ENCODE data around the gene ABCA7. TPM values are rescaled to one million over a fixed set of nuclear protein-coding genes. Genes with fewer than 3 reads are reported as not detected.

ABCA7 gene
- total and polyA plus RNA-seq, 4 donors, result 3.0 to 60.9 (median 4.8) TPM

GRCh38 chr19:1104311-1105007 is 64.6 kb downstream of the ABCA7 start:
- Histone ChIP-seq H3K4me1 (ENCODE audit: control insufficient read depth in 4 of 4, insufficient read depth in 4 of 4, low read length in 3 of 4) (peaks cover 14 to 41% (median 22%) of the 10 kb centered on the region in 4 donors), H3K27me3 (ENCODE audit: control insufficient read depth in 4 of 4, insufficient read depth in 4 of 4, low read length in 3 of 4) (no peaks in the 10 kb centered on the region), H3K36me3 (ENCODE audit: control insufficient read depth in 4 of 4, insufficient read depth in 3 of 4, low read depth in 1 of 4, low read length in 3 of 4) (peaks cover 2 to 21% (median 13%) of the 10 kb centered on the region in 4 donors), H3K9ac (ENCODE audit: low read depth in 1 of 2, low read length in 2 of 2) (peak overlapping the region; percentile 40 to 56), H3K27ac (ENCODE audit: low read depth in 1 of 2, low read length in 2 of 2) (peak overlapping the region; percentile 97 to 99), H3K4me3 (ENCODE audit: low read depth in 1 of 3, low read length in 3 of 3) (peak overlapping the region; percentile 59 to 93 (median 75)), H3K9me3 (ENCODE audit: control insufficient read depth in 4 of 4, low read length in 3 of 4) (no peaks in the 10 kb centered on the region)
- peak; percentile 73 for DNase-seq (ENCODE audit: low spot score)
- peak in 1 of 2 donors; percentile 71 for TF ChIP-seq EGR1 (IDR thresholded peaks at IDR 0.05; ENCODE audit: low read depth in 2 of 2)
- no peak for TF ChIP-seq ATF3 (IDR thresholded peaks at IDR 0.05)
- TF ChIP-seq YY1 (IDR thresholded peaks at IDR 0.05), result no peak
- no peak for TF ChIP-seq TAF1 (conservative IDR thresholded peaks at IDR 0.05)
- TF ChIP-seq FOXA1 (IDR thresholded peaks at IDR 0.05), result no peak
- under 1% methylated on average over 93 of the region's 93 CpGs for whole genome bisulfite sequencing

- no peaks in the 10 kb centered on the region for H3K9me3 ChIP-seq (ENCODE audit: control insufficient read depth in 4 of 4, low read length in 3 of 4)
- no peaks in the 10 kb centered on the region for H3K27me3 ChIP-seq (ENCODE audit: control insufficient read depth in 4 of 4, insufficient read depth in 4 of 4, low read length in 3 of 4)
- DNase-seq (ENCODE audit: low spot score), result no peak
- peaks cover 12 to 37% (median 22%) of the 10 kb centered on the region in 4 donors for H3K4me1 ChIP-seq (ENCODE audit: control insufficient read depth in 4 of 4, insufficient read depth in 4 of 4, low read length in 3 of 4)
- peak overlapping the region; percentile 36 to 56 for H3K9ac ChIP-seq (ENCODE audit: low read depth in 1 of 2, low read length in 2 of 2)
- H3K27ac ChIP-seq (ENCODE audit: low read depth in 1 of 2, low read length in 2 of 2), result peak overlapping the region; percentile 97 to 99
- whole genome bisulfite sequencing, result 32% methylated on average over 69 of the region's 69 CpGs
- peak overlapping the region; percentile 52 to 93 (median 75) for H3K4me3 ChIP-seq (ENCODE audit: low read depth in 1 of 3, low read length in 3 of 3)
- peaks cover 2 to 28% (median 20%) of the 10 kb centered on the region in 4 donors for H3K36me3 ChIP-seq (ENCODE audit: control insufficient read depth in 4 of 4, insufficient read depth in 3 of 4, low read depth in 1 of 4, low read length in 3 of 4)
- TF ChIP-seq YY1 (IDR thresholded peaks at IDR 0.05), result no peak
- no peak for TF ChIP-seq RXRA (IDR thresholded peaks at IDR 0.05)
- no peak for TF ChIP-seq MAX (IDR thresholded peaks at IDR 0.05)
- no peak for TF ChIP-seq CTCF (IDR thresholded peaks at IDR 0.05; ENCODE audit: low read depth, low read length, missing input control)
- no peak for TF ChIP-seq HNF4A (conservative IDR thresholded peaks at IDR 0.05)
- TF ChIP-seq JUND (IDR thresholded peaks at IDR 0.05), result no peak
- no peak for TF ChIP-seq REST (IDR thresholded peaks at IDR 0.05)
- no peak for TF ChIP-seq ZBTB33 (IDR thresholded peaks at IDR 0.05)
- TF ChIP-seq SP1 (IDR thresholded peaks at IDR 0.05), result no peak
- TF ChIP-seq FOXA2 (IDR thresholded peaks at IDR 0.05), result no peak
- TF ChIP-seq FOXA1 (IDR thresholded peaks at IDR 0.05), result no peak
- TF ChIP-seq RAD21 (IDR thresholded peaks at IDR 0.05), result no peak
- TF ChIP-seq EGR1 (IDR thresholded peaks at IDR 0.05; ENCODE audit: low read depth in 2 of 2), result no peak
- TF ChIP-seq GABPA (IDR thresholded peaks at IDR 0.05 in 1 of 2, conservative IDR thresholded peaks at IDR 0.05 in 1 of 2), result no peak
- no peak for TF ChIP-seq HNF4G (IDR thresholded peaks at IDR 0.05)
These were observed 65.3 kb downstream of the ABCA7 start for GRCh38 chr19:1105008-1105872.
